GM12878 (cell line): ENCODE measurements around the gene TRIM74. TPM values are rescaled to one million over a fixed set of nuclear protein-coding genes. Genes with fewer than 3 reads are reported as not detected.

Experiments
- ATF7 ChIP-seq: fragments of 450-650 bp; IDR thresholded peaks from 2 replicates; pipeline ENCODE4 v1.6.1; 2016; ENCODE audit warnings: low read depth, mild to moderate bottlenecking
- BACH1 ChIP-seq: fragments of 450-650 bp; IDR thresholded peaks from 2 replicates; pipeline ENCODE4 v1.6.1; 2017; ENCODE audit warnings: mild to moderate bottlenecking, borderline replicate concordance
- BCL11A ChIP-seq: IDR thresholded peaks from 2 replicates; pipeline ENCODE4 v1.6.1; 2011; ENCODE audit warnings: low read depth, low read length
- BHLHE40 ChIP-seq, 2 experiments: fragments of 450-650 bp in 1 of 2; IDR thresholded peaks; 2 replicates each; pipeline ENCODE4 v1.6.1; 2011 to 2017; ENCODE audit warnings: low read depth in 2 of 2, borderline replicate concordance in 1 of 2, improper control_type of control experiment in 1 of 2, low read length in 1 of 2, mild to moderate bottlenecking in 1 of 2
- BRCA1 ChIP-seq: IDR thresholded peaks from 2 replicates; pipeline ENCODE4 v1.6.1; 2011; ENCODE audit warnings: low read depth, low read length, improper control_type of control experiment
- CHD2 ChIP-seq: IDR thresholded peaks from 2 replicates; pipeline ENCODE4 v1.6.1; 2011; ENCODE audit warnings: low read depth, low read length, improper control_type of control experiment, borderline replicate concordance
- EP300 ChIP-seq, 2 experiments: fragments of 150-350 bp in 1 of 2; IDR thresholded peaks; 2 replicates each; pipeline ENCODE4 v1.6.1; 2011 to 2012; ENCODE audit warnings: low read depth in 2 of 2, low read length in 2 of 2, borderline replicate concordance in 1 of 2, improper control_type of control experiment in 1 of 2, inconsistent platforms in 1 of 2; ENCODE audit not compliant: control insufficient read depth in 1 of 2
- FOXM1 ChIP-seq: IDR thresholded peaks from 2 replicates; pipeline ENCODE4 v1.6.1; 2012; ENCODE audit warnings: low read depth, mild to moderate bottlenecking, inconsistent platforms, low read length, moderate library complexity
- GATAD2B ChIP-seq: fragments of 450-650 bp; conservative IDR thresholded peaks from 2 replicates; pipeline ENCODE4 v1.6.1; 2017; ENCODE audit warnings: low read depth, mild to moderate bottlenecking, moderate library complexity
- MYC ChIP-seq: IDR thresholded peaks from 2 replicates; pipeline ENCODE4 v1.6.1; 2011; ENCODE audit warnings: mild to moderate bottlenecking, low read length, moderate library complexity, inconsistent platforms; ENCODE audit not compliant: insufficient read depth, insufficient replicate concordance, insufficient read length, severe bottlenecking
- NBN ChIP-seq: fragments of 450-650 bp; IDR thresholded peaks from 2 replicates; pipeline ENCODE4 v1.6.1; 2016
- NR2F1 ChIP-seq: fragments of 450-650 bp; conservative IDR thresholded peaks from 2 replicates; pipeline ENCODE4 v1.6.1; 2017; ENCODE audit warnings: mild to moderate bottlenecking
- POLR2AphosphoS2 ChIP-seq: IDR thresholded peaks from 2 replicates; pipeline ENCODE4 v1.6.1; 2011; ENCODE audit warnings: low read depth, mild to moderate bottlenecking, low read length, improper control_type of control experiment, moderate library complexity
- POLR2AphosphoS5 ChIP-seq: IDR thresholded peaks from 2 replicates; pipeline ENCODE4 v1.6.1; 2011; ENCODE audit warnings: mild to moderate bottlenecking, low read length, inconsistent platforms
- SUPT20H ChIP-seq: IDR thresholded peaks from 2 replicates; pipeline ENCODE4 v1.6.1; 2011; ENCODE audit warnings: low read depth, mild to moderate bottlenecking, low read length, moderate library complexity, borderline replicate concordance; ENCODE audit not compliant: control insufficient read depth
- TAF1 ChIP-seq: IDR thresholded peaks from 2 replicates; pipeline ENCODE4 v1.6.1; 2011; ENCODE audit warnings: mild to moderate bottlenecking, low read depth, low read length, borderline replicate concordance
- TCF12 ChIP-seq: IDR thresholded peaks from 2 replicates; pipeline ENCODE4 v1.6.1; 2011; ENCODE audit warnings: low read depth, mild to moderate bottlenecking, low read length
- polyA plus RNA-seq, 11 experiments: library from polyadenylated mRNA; depleted of rRNA in 4 of 11; unstranded in 6 of 11; stranded (reverse) in 5 of 11; fragments of >200 nt; fragmentation: Nextera tagmentation in 4 of 11; fragmentation: Illumina TruSeq in 1 of 11; extraction: Ambion mirVana in 4 of 11; extraction: Trizol in 1 of 11; gene quantifications; 1 replicate in 1 of 11; 2 replicates in 10 of 11; pipeline versions ENCODE4 v1.2.1 to v1.2.3, GENCODE V29; 2011 to 2016; ENCODE audit warnings: inconsistent platforms in 2 of 11, missing spikeins in 2 of 11, low read depth in 1 of 11
- total RNA-seq, 4 experiments: library from RNA; depleted of rRNA in 3 of 4; stranded (reverse); fragments of >200 nt in 3 of 4; fragmentation: Illumina TruSeq in 1 of 4; extraction: Trizol in 1 of 4; gene quantifications; 2 replicates each; pipeline versions ENCODE4 v1.2.1 to v1.2.3, GENCODE V29; 2013 to 2021
- TF ChIP-seq, protein P1 (sequence below): IDR thresholded peaks from 2 replicates; pipeline ENCODE4 v1.6.1; 2011; ENCODE audit warnings: low read depth, mild to moderate bottlenecking, low read length, moderate library complexity, borderline replicate concordance; ENCODE audit errors: extremely low read depth
- TF ChIP-seq, protein P2 (sequence below): fragments of 450-650 bp; IDR thresholded peaks from 2 replicates; pipeline ENCODE4 v1.6.1; 2017; ENCODE audit warnings: mild to moderate bottlenecking, moderate library complexity
- TF ChIP-seq, protein P3 (sequence below): fragments of 450-650 bp; IDR thresholded peaks from 2 replicates; pipeline ENCODE4 v1.6.1; 2017; ENCODE audit warnings: mild to moderate bottlenecking, moderate library complexity

The TRIM74 gene
- total and polyA plus RNA-seq, 10 of the 15 experiments (the other 5 are each of a cell fraction or from before 2014, with no cell fraction given) = 0.10 to 0.48 (median 0.21) TPM; not detected in 6

DNA sequence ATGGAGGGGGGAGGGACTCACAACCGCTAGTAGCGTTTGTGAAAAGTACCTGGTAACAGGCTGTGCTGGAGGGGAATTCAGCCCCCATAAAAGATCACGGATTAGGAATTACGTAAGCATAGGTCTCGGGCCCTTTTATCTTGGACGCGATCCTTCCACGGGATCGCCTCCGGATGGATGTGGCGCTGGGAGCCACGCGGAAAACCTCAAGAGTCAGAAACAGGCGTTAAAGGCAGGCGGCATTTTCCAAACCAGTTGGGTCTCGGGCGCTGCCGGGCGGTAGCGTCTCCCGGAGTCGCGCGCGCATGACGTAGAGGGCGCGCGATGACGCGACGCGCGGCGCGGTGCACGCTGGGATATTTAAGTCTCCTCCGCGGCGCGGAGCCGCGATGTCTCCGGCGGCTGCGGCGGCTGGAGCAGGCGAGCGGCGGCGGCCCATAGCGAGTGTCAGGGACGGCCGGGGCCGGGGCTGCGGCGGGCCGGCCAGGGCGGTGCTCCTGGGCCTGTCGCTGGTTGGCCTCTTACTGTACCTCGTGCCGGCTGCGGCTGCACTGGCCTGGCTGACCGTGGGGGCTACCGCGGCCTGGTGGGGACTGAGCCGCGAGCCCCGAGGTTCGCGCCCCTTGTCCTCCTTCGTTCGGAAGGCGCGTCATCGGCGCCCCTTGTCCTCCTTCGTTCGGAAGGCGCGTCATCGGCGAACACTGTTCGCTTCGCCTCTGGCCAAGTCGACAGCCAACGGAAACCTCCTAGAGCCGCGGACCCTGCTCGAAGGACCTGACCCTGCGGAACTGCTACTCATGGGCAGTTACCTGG is 44.3 kb downstream of the TRIM74 start, which contains the start of gene POM121 (continued):
- TF ChIP-seq BHLHE40 (IDR thresholded peaks at IDR 0.05; ENCODE audit: borderline replicate concordance in 1 of 2, low read depth in 2 of 2, low read length in 1 of 2) = peak in 1 of 2 experiments; percentile 65; a peak in 2 of 4 replicates
- peak; percentile 88 for TF ChIP-seq BACH1
- TF ChIP-seq BCL11A = no peak
- TF ChIP-seq NBN = peak; percentile 87
- TF ChIP-seq TCF12 = peak; percentile 44; the same call in 1 of the 2 replicates
- TF ChIP-seq BRCA1 = 0 out of 2 replicates have a peak, but pooled peaks have one; percentile 32
- no peak for TF ChIP-seq EP300 (IDR thresholded peaks at IDR 0.05; ENCODE audit: borderline replicate concordance in 1 of 2, control insufficient read depth in 1 of 2, low read depth in 2 of 2, low read length in 2 of 2)
- peak; percentile 53 for TF ChIP-seq ATF7
- TF ChIP-seq POLR2AphosphoS2 = peak; percentile 95
- TF ChIP-seq, protein P1, sequence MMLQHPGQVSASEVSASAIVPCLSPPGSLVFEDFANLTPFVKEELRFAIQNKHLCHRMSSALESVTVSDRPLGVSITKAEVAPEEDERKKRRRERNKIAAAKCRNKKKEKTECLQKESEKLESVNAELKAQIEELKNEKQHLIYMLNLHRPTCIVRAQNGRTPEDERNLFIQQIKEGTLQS = peak; percentile 84
- peak; percentile 60; the same call in 1 of the 2 replicates for TF ChIP-seq TAF1
- 0 out of 2 replicates have a peak, but pooled peaks have one; percentile 56 for TF ChIP-seq FOXM1
- peak; percentile 76 for TF ChIP-seq GATAD2B
- TF ChIP-seq CHD2 = 0 out of 2 replicates have a peak, but pooled peaks have one; percentile 25
- peak; percentile 89 for TF ChIP-seq POLR2AphosphoS5
- TF ChIP-seq, protein P2, sequence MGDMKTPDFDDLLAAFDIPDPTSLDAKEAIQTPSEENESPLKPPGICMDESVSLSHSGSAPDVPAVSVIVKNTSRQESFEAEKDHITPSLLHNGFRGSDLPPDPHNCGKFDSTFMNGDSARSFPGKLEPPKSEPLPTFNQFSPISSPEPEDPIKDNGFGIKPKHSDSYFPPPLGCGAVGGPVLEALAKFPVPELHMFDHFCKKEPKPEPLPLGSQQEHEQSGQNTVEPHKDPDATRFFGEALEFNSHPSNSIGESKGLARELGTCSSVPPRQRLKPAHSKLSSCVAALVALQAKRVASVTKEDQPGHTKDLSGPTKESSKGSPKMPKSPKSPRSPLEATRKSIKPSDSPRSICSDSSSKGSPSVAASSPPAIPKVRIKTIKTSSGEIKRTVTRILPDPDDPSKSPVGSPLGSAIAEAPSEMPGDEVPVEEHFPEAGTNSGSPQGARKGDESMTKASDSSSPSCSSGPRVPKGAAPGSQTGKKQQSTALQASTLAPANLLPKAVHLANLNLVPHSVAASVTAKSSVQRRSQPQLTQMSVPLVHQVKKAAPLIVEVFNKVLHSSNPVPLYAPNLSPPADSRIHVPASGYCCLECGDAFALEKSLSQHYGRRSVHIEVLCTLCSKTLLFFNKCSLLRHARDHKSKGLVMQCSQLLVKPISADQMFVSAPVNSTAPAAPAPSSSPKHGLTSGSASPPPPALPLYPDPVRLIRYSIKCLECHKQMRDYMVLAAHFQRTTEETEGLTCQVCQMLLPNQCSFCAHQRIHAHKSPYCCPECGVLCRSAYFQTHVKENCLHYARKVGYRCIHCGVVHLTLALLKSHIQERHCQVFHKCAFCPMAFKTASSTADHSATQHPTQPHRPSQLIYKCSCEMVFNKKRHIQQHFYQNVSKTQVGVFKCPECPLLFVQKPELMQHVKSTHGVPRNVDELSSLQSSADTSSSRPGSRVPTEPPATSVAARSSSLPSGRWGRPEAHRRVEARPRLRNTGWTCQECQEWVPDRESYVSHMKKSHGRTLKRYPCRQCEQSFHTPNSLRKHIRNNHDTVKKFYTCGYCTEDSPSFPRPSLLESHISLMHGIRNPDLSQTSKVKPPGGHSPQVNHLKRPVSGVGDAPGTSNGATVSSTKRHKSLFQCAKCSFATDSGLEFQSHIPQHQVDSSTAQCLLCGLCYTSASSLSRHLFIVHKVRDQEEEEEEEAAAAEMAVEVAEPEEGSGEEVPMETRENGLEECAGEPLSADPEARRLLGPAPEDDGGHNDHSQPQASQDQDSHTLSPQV = no peak
- no peak for TF ChIP-seq SUPT20H
- 0 out of 2 replicates have a peak, but pooled peaks have one; percentile 33 for TF ChIP-seq NR2F1
- no peak for TF ChIP-seq MYC
- TF ChIP-seq, protein P3, sequence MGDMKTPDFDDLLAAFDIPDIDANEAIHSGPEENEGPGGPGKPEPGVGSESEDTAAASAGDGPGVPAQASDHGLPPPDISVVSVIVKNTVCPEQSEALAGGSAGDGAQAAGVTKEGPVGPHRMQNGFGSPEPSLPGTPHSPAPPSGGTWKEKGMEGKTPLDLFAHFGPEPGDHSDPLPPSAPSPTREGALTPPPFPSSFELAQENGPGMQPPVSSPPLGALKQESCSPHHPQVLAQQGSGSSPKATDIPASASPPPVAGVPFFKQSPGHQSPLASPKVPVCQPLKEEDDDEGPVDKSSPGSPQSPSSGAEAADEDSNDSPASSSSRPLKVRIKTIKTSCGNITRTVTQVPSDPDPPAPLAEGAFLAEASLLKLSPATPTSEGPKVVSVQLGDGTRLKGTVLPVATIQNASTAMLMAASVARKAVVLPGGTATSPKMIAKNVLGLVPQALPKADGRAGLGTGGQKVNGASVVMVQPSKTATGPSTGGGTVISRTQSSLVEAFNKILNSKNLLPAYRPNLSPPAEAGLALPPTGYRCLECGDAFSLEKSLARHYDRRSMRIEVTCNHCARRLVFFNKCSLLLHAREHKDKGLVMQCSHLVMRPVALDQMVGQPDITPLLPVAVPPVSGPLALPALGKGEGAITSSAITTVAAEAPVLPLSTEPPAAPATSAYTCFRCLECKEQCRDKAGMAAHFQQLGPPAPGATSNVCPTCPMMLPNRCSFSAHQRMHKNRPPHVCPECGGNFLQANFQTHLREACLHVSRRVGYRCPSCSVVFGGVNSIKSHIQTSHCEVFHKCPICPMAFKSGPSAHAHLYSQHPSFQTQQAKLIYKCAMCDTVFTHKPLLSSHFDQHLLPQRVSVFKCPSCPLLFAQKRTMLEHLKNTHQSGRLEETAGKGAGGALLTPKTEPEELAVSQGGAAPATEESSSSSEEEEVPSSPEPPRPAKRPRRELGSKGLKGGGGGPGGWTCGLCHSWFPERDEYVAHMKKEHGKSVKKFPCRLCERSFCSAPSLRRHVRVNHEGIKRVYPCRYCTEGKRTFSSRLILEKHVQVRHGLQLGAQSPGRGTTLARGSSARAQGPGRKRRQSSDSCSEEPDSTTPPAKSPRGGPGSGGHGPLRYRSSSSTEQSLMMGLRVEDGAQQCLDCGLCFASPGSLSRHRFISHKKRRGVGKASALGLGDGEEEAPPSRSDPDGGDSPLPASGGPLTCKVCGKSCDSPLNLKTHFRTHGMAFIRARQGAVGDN = peak; percentile 57; the same call in 1 of the 2 replicates
